IMR-90 (cell line): Measurements from ENCODE around the gene NLGN4X. TPM values are rescaled to one million over a fixed set of nuclear protein-coding genes. Genes with fewer than 3 reads are reported as not detected.

Experiments used
- ATAC-seq: fragments of 200-7000 bp; cut with Tn5 transposase; 2 replicates; pipeline ENCODE4 v1.9.1; 2020; ENCODE audit warnings: low read depth, mild to moderate bottlenecking, moderate library complexity
- BruUV-seq: library from RNA; stranded (reverse); fragments of 400-500 nt; replicated peaks from 2 replicates; lab custom pipeline; 2021; lab: Mats Ljungman, UMichigan
- CTCF ChIA-PET: fragments of 300-600 bp; formaldehyde crosslinking; extraction: SDS; loops from one replicate; lab custom pipeline; 2021; ENCODE audit warnings: antibody characterized with exemption; lab: Yijun Ruan, JAX
- POLR2A ChIA-PET: fragments of 300-600 bp; sonication (Branson Sonifier 250); formaldehyde crosslinking; loops from one replicate; lab custom pipeline; 2022; ENCODE audit warnings: antibody characterized with exemption; ENCODE audit not compliant: unreplicated experiment; lab: Charles Lee
- DNase-seq: peaks from one replicate; pipeline ENCODE4 v3.0.0; 2013
- H2AFZ ChIP-seq: replicated peaks from 2 replicates; pipeline ENCODE3; 2013; ENCODE audit warnings: low read length, mild to moderate bottlenecking; ENCODE audit not compliant: poor library complexity
- H2AK5ac ChIP-seq: 2 replicates; pipeline ENCODE4 v1.6.1; 2013; ENCODE audit warnings: low read depth, low read length, inconsistent platforms
- H2AK9ac ChIP-seq: replicated peaks from 2 replicates; pipeline ENCODE3; 2013; ENCODE audit warnings: mild to moderate bottlenecking, low read depth, low read length, moderate library complexity; ENCODE audit not compliant: poor library complexity
- H2BK120ac ChIP-seq: 2 replicates; pipeline ENCODE4 v1.6.1; 2013; ENCODE audit warnings: low read depth, low read length, inconsistent platforms
- H2BK15ac ChIP-seq: 3 replicates; pipeline ENCODE4 v1.6.1; 2013; ENCODE audit warnings: low read depth, low read length, inconsistent platforms
- H2BK20ac ChIP-seq: 2 replicates; pipeline ENCODE4 v1.6.1; 2013; ENCODE audit warnings: low read depth, mild to moderate bottlenecking, inconsistent platforms, low read length, moderate library complexity
- H2BK5ac ChIP-seq: 2 replicates; pipeline ENCODE4 v1.6.1; 2013; ENCODE audit warnings: mild to moderate bottlenecking, low read depth, low read length, inconsistent platforms; ENCODE audit not compliant: poor library complexity, severe bottlenecking
- H3K14ac ChIP-seq: replicated peaks from 2 replicates; pipeline ENCODE4 v1.6.1; 2013; ENCODE audit warnings: low read depth, low read length, inconsistent platforms
- H3K18ac ChIP-seq: 2 replicates; pipeline ENCODE4 v1.6.1; 2013; ENCODE audit warnings: low read depth, low read length, control low read depth
- H3K23ac ChIP-seq: 2 replicates; pipeline ENCODE4 v1.6.1; 2013; ENCODE audit warnings: low read depth, low read length, inconsistent platforms
- H3K27ac ChIP-seq: 2 replicates; pipeline ENCODE4 v1.5.1; 2013; ENCODE audit warnings: mild to moderate bottlenecking, control low read depth, low read length; ENCODE audit not compliant: insufficient read depth
- H3K27me3 ChIP-seq: 2 replicates; pipeline ENCODE4 v1.6.1; 2013; ENCODE audit warnings: low read length; ENCODE audit not compliant: control insufficient read depth, insufficient read depth
- H3K36me3 ChIP-seq: 2 replicates; pipeline ENCODE4 v1.6.1; 2013; ENCODE audit warnings: low read length, mixed read lengths; ENCODE audit not compliant: control insufficient read depth, insufficient read depth
- H3K4ac ChIP-seq: 2 replicates; pipeline ENCODE4 v1.6.1; 2013; ENCODE audit warnings: low read depth, low read length, inconsistent platforms
- H3K4me1 ChIP-seq: 2 replicates; pipeline ENCODE4 v1.6.1; 2013; ENCODE audit warnings: low read length, mixed read lengths; ENCODE audit not compliant: control insufficient read depth, insufficient read depth
- H3K4me2 ChIP-seq: 2 replicates; pipeline ENCODE4 v1.6.1; 2013; ENCODE audit warnings: low read depth, mild to moderate bottlenecking, control low read depth, low read length, moderate library complexity
- H3K4me3 ChIP-seq: 2 replicates; pipeline ENCODE4 v1.5.1; 2013; ENCODE audit warnings: low read depth, mild to moderate bottlenecking, control low read depth, low read length, moderate library complexity; ENCODE audit not compliant: insufficient read depth
- H3K56ac ChIP-seq: 2 replicates; pipeline ENCODE4 v1.6.1; 2013; ENCODE audit warnings: low read length, inconsistent platforms; ENCODE audit not compliant: insufficient read depth; ENCODE audit errors: extremely low read depth
- H3K79me1 ChIP-seq, 2 experiments: 2 replicates each; pipeline ENCODE4 v1.6.1; 2013; ENCODE audit warnings: low read length in 2 of 2, inconsistent platforms in 1 of 2, low read depth in 1 of 2
- H3K9ac ChIP-seq: 2 replicates; pipeline ENCODE4 v1.6.1; 2013; ENCODE audit warnings: low read depth, low read length, control low read depth
- H3K9me1 ChIP-seq: 2 replicates; pipeline ENCODE4 v1.6.1; 2013; ENCODE audit warnings: low read length, inconsistent platforms; ENCODE audit not compliant: insufficient read depth
- H3K9me3 ChIP-seq: 2 replicates; pipeline ENCODE4 v1.6.1; 2013; ENCODE audit warnings: low read length; ENCODE audit not compliant: control insufficient read depth, insufficient read depth
- H4K20me1 ChIP-seq: 2 replicates; pipeline ENCODE4 v1.6.1; 2013; ENCODE audit warnings: low read length, inconsistent platforms; ENCODE audit not compliant: insufficient read depth
- H4K5ac ChIP-seq: 2 replicates; pipeline ENCODE4 v1.6.1; 2013; ENCODE audit warnings: mild to moderate bottlenecking, low read depth, low read length, control low read depth
- H4K8ac ChIP-seq, 2 experiments: 2 replicates each; pipeline ENCODE4 v1.6.1; 2013; ENCODE audit warnings: low read depth in 2 of 2, low read length in 2 of 2, control low read depth in 1 of 2, inconsistent platforms in 1 of 2
- H4K91ac ChIP-seq: 2 replicates; pipeline ENCODE4 v1.6.1; 2013; ENCODE audit warnings: low read depth, low read length, inconsistent platforms; ENCODE audit not compliant: insufficient read depth
- BHLHE40 ChIP-seq: fragments of 150-350 bp; IDR thresholded peaks from 2 replicates; pipeline ENCODE4 v1.6.1; 2016; ENCODE audit warnings: mild to moderate bottlenecking, low read depth, low read length
- FOS ChIP-seq: fragments of 150-350 bp; IDR thresholded peaks from 2 replicates; pipeline ENCODE4 v1.6.1; 2016; ENCODE audit warnings: low read depth, low read length
- POLR2A ChIP-seq: IDR thresholded peaks from 2 replicates; pipeline ENCODE4 v1.6.1; 2012; ENCODE audit warnings: mild to moderate bottlenecking, low read depth, low read length
- RFX5 ChIP-seq: IDR thresholded peaks from 2 replicates; pipeline ENCODE4 v1.8.0; 2012; ENCODE audit warnings: low read depth, mild to moderate bottlenecking, low read length, moderate library complexity
- SMC3 ChIP-seq: fragments of 150-350 bp; IDR thresholded peaks from 2 replicates; pipeline ENCODE4 v1.6.1; 2016; ENCODE audit warnings: low read depth, mild to moderate bottlenecking, antibody characterized with exemption, low read length, moderate library complexity
- WGBS, 2 experiments: methylation state at CpG; one replicate each; pipeline versions ENCODE4 v1.1.5 to v1.1.7; 2013; ENCODE audit warnings: missing lambda C conversion rate in 2 of 2; ENCODE audit not compliant: insufficient read length in 1 of 2; ENCODE audit errors: extremely low coverage in 2 of 2; 5-methylcytosine and 5-hydroxymethylcytosine counted together
- dilution Hi-C: fragments of 300-500 bp; cut with HindIII; formaldehyde crosslinking; loops from one replicate; pipeline ENCODE4 v1.14.3; 2018; ENCODE audit warnings: low sequenced_read_pairs; ENCODE audit not compliant: unreplicated experiment
- in situ Hi-C: fragments of 300-500 bp; cut with MboI; formaldehyde crosslinking; loops from 3 replicates; pipeline ENCODE4 v1.14.3; 2019; ENCODE audit warnings: low sequenced_read_pairs, inconsistent platforms, mixed read lengths
- intact Hi-C: fragments of 100-400 bp; cut with micrococcal nuclease; formaldehyde crosslinking; loops from 2 replicates; pipeline ENCODE4 v1.10.0; 2022
- polyA plus RNA-seq, 3 experiments: library from polyadenylated mRNA; depleted of rRNA; stranded (reverse); fragments of >200 nt; gene quantifications; 2 replicates each; pipeline ENCODE4 v1.2.3, GENCODE V29; 2012; ENCODE audit warnings: low replicate concordance in 1 of 3
- total RNA-seq: library from RNA; depleted of rRNA; stranded (reverse); fragments of >200 nt; gene quantifications from 2 replicates; pipeline ENCODE4 v1.2.3, GENCODE V29; 2012
- TF ChIP-seq, protein P1 (sequence below): fragments of 150-350 bp; IDR thresholded peaks from 2 replicates; pipeline ENCODE4 v1.6.1; 2017; ENCODE audit warnings: mild to moderate bottlenecking, antibody characterized with exemption, low read length, low read depth
- TF ChIP-seq, protein P2 (sequence below): fragments of 150-350 bp; IDR thresholded peaks from 2 replicates; pipeline ENCODE4 v1.6.1; 2016; ENCODE audit warnings: low read depth, mild to moderate bottlenecking, low read length, moderate library complexity, borderline replicate concordance
- TF ChIP-seq, protein P3 (sequence below): conservative IDR thresholded peaks from 2 replicates; pipeline ENCODE4 v1.5.1; 2012; ENCODE audit warnings: mild to moderate bottlenecking, low read depth, low read length, improper control_type of control experiment

NLGN4X gene
- total and polyA plus RNA-seq, 2 of the 4 experiments (the other 2 are of a cell fraction) = not detected

DNA sequence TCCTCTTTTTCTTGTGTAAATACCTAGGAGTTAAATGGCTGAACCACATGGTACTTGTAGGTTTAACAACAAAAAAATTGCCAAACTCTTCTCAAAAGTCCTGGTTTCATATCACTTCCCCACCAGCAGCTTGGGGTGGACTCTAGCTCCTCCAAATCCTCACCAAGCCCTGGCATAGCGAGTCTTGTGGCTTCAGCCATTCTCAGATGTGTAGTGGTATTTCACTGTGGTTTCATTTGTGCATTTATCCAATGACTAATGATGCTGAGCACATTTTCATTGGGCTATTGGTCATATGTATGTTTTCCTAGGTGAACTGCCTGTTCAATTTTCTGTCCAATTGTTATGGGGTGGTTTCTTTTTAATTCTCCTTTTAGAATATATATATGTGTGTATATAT, 249.3 kb downstream of the NLGN4X start:
- H3K4me1 ChIP-seq = no peaks in the 10 kb centered on the region
- no peak overlapping the region for H3K27ac ChIP-seq
- H3K9me3 ChIP-seq = peaks cover 10% of the 10 kb centered on the region
- H2AK9ac ChIP-seq = no peak overlapping the region
- H3K36me3 ChIP-seq = no peaks in the 10 kb centered on the region
- H2BK120ac ChIP-seq = no peak overlapping the region
- no peak overlapping the region for H4K8ac ChIP-seq
- CTCF ChIA-PET = no interaction called here
- H2BK15ac ChIP-seq = no peak overlapping the region
- no peak overlapping the region for H3K23ac ChIP-seq
- H3K9me1 ChIP-seq = no peaks in the 10 kb centered on the region
- intact Hi-C loops = no loop called here
- no peak overlapping the region for H3K4me2 ChIP-seq
- no peak overlapping the region for H2BK20ac ChIP-seq
- no peak overlapping the region for H3K4ac ChIP-seq
- H4K91ac ChIP-seq = no peak overlapping the region
- no peaks in the 10 kb centered on the region for H3K79me1 ChIP-seq
- H4K20me1 ChIP-seq = no peaks in the 10 kb centered on the region
- H4K5ac ChIP-seq = no peak overlapping the region
- POLR2A ChIA-PET = no interaction called here
- ATAC-seq (no peak), DNase-seq (no peak)
- no peak overlapping the region for H2BK5ac ChIP-seq
- H3K18ac ChIP-seq = no peak overlapping the region
- WGBS, 2 experiments = no CpG with 5 or more reads among the region's 1 CpG
- in situ Hi-C loops = no loop called here
- H3K56ac ChIP-seq = no peak overlapping the region
- dilution Hi-C loops = no loop called here
- H2AK5ac ChIP-seq = no peak overlapping the region
- no peaks in the 10 kb centered on the region for H3K27me3 ChIP-seq
- no peak overlapping the region for H3K4me3 ChIP-seq
- H3K9ac ChIP-seq = no peak overlapping the region
- H3K14ac ChIP-seq = no peak overlapping the region
- no peak for TF ChIP-seq POLR2A
- no peak for TF ChIP-seq SMC3
- TF ChIP-seq, protein P1, sequence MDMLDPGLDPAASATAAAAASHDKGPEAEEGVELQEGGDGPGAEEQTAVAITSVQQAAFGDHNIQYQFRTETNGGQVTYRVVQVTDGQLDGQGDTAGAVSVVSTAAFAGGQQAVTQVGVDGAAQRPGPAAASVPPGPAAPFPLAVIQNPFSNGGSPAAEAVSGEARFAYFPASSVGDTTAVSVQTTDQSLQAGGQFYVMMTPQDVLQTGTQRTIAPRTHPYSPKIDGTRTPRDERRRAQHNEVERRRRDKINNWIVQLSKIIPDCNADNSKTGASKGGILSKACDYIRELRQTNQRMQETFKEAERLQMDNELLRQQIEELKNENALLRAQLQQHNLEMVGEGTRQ = no peak
- TF ChIP-seq RFX5 = no peak
- TF ChIP-seq, protein P2, sequence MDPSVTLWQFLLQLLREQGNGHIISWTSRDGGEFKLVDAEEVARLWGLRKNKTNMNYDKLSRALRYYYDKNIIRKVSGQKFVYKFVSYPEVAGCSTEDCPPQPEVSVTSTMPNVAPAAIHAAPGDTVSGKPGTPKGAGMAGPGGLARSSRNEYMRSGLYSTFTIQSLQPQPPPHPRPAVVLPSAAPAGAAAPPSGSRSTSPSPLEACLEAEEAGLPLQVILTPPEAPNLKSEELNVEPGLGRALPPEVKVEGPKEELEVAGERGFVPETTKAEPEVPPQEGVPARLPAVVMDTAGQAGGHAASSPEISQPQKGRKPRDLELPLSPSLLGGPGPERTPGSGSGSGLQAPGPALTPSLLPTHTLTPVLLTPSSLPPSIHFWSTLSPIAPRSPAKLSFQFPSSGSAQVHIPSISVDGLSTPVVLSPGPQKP = no peak
- TF ChIP-seq, protein P3, sequence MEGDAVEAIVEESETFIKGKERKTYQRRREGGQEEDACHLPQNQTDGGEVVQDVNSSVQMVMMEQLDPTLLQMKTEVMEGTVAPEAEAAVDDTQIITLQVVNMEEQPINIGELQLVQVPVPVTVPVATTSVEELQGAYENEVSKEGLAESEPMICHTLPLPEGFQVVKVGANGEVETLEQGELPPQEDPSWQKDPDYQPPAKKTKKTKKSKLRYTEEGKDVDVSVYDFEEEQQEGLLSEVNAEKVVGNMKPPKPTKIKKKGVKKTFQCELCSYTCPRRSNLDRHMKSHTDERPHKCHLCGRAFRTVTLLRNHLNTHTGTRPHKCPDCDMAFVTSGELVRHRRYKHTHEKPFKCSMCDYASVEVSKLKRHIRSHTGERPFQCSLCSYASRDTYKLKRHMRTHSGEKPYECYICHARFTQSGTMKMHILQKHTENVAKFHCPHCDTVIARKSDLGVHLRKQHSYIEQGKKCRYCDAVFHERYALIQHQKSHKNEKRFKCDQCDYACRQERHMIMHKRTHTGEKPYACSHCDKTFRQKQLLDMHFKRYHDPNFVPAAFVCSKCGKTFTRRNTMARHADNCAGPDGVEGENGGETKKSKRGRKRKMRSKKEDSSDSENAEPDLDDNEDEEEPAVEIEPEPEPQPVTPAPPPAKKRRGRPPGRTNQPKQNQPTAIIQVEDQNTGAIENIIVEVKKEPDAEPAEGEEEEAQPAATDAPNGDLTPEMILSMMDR = no peak
- TF ChIP-seq BHLHE40 = no peak
- no peak for TF ChIP-seq FOS
- BruUV-seq = no TSS peak
- H2AFZ ChIP-seq = no peak overlapping the region
